ENCODE results near the gene HOXD12. TPM values are rescaled to one million over a fixed set of nuclear protein-coding genes. Genes with fewer than 3 reads are reported as not detected.
A peak's percentile ranks its signal among the peaks of the same experiment; 100 is the strongest.

The HOXD12 gene
- total and polyA plus RNA-seq, 4 donors, result not detected

DNA sequence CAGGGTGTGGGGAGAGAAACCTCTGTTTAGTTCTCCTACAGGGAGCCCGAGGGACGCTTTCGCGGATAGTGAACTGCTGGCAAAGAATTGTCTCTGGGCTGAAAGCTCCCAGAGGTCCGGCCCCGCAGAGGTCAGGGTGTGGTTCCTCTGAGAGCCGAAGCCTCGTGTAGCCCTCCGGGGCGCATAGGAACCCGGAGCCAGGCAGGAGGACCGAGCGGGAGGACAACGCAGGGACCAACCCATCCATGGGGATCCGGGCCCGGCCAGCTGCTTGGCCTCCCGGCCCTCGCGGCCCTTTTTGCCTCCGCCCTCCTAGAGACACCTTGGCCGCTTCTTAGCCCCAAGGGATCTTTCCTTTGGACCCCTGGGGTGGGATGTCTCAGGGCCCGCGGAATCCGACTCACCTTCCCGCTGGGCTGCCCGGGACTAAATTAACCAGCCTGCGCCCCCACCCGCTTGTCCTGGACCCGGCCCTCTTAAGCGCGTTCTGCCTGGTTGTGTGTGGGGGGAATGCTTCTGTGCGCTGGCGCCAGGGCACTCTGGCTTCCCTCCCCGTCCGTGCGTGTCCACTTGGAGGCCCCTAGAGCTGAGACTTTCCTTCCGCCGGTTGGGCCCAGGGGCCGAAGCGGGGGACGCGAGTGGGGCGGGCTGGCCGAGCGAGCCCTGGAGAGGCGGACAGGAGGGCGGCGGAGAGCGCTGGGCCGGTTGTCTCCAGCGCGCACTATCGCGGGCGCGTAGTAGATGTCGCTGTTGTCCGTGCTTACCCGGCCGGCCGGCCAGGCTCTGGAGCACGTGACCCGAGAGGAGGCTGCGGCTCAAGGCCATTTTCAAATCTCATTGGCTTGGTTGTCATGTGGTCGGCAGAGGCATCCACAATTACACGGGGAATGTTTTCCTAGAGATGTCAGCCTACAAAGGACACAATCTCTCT is 16.6 kb downstream of the HOXD12 start, which contains the start of gene HOXD10:
Gene HOXD10, plus strand, starts transcription at position 896 of the 931 bp plus-strand sequence. CDS start 56 bp downstream, outside the sequence.
- H3K4me3 ChIP-seq, result no peak within 1 kb of the TSS
- peaks cover 0 to 22% (median 0%) of the 10 kb centered on the region in 4 donors for H3K9me3 ChIP-seq (ENCODE audit: control insufficient read depth in 4 of 4, insufficient read depth in 3 of 4, low read length in 3 of 4)
- H3K9ac ChIP-seq (ENCODE audit: insufficient read depth in 1 of 2, low read length in 2 of 2), result no peak within 1 kb of the TSS
- H3K4me1 ChIP-seq (ENCODE audit: control insufficient read depth in 5 of 5, insufficient read depth in 5 of 5, low read length in 5 of 5), result peaks cover 0 to 6% (median 0%) of the 10 kb centered on the region in 5 donors
- DNase-seq, result peak in 1 of 3 donors; percentile 68
- ATAC-seq (ENCODE audit: insufficient read depth, low FRiP score), result peak; percentile 34
- H3K27me3 ChIP-seq (ENCODE audit: control insufficient read depth in 3 of 3, insufficient read depth in 3 of 3, low read length in 2 of 3), result peaks cover 36 to 99% (median 98%) of the 10 kb centered on the region in 3 donors
- no peaks in the 10 kb centered on the region for H3K36me3 ChIP-seq (ENCODE audit: control insufficient read depth in 4 of 4, insufficient read depth in 4 of 4, low read length in 4 of 4)
- H3K27ac ChIP-seq (ENCODE audit: low read depth in 1 of 2, low read length in 1 of 2), result no peak within 1 kb of the TSS
- WGBS, 2 donors, result 5 to 8% methylated on average over 64 to 66 of the region's 66 CpGs
- TF ChIP-seq, protein P1, sequence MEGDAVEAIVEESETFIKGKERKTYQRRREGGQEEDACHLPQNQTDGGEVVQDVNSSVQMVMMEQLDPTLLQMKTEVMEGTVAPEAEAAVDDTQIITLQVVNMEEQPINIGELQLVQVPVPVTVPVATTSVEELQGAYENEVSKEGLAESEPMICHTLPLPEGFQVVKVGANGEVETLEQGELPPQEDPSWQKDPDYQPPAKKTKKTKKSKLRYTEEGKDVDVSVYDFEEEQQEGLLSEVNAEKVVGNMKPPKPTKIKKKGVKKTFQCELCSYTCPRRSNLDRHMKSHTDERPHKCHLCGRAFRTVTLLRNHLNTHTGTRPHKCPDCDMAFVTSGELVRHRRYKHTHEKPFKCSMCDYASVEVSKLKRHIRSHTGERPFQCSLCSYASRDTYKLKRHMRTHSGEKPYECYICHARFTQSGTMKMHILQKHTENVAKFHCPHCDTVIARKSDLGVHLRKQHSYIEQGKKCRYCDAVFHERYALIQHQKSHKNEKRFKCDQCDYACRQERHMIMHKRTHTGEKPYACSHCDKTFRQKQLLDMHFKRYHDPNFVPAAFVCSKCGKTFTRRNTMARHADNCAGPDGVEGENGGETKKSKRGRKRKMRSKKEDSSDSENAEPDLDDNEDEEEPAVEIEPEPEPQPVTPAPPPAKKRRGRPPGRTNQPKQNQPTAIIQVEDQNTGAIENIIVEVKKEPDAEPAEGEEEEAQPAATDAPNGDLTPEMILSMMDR (IDR thresholded peaks at IDR 0.05; ENCODE audit: control extremely low read depth, extremely low read depth), result no peak

DNA sequence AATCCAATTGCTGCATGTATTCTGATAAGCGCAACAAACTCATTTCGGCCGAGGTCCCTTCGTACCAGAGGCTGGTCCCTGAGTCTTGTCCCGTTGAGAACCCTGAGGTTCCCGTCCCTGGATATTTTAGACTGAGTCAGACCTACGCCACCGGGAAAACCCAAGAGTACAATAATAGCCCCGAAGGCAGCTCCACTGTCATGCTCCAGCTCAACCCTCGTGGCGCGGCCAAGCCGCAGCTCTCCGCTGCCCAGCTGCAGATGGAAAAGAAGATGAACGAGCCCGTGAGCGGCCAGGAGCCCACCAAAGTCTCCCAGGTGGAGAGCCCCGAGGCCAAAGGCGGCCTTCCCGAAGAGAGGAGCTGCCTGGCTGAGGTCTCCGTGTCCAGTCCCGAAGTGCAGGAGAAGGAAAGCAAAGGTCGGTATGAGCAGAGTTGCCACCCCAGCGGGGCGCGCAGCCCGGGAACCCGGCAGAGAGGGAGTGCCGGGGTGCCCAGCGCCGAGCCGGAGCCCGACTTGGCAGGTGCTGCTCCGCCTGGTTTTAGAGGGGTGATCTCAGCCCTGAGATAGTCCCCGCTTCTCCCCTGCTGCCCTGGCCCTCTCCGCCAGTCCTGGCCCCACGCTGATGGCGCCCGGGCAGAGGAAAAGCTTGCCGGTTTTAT is 17.7 kb downstream of the HOXD12 start:
- no peak overlapping the region for H3K9ac ChIP-seq (ENCODE audit: insufficient read depth in 1 of 2, low read length in 2 of 2)
- WGBS, 2 donors, result 20 to 21% methylated on average over 37 to 40 of the region's 40 CpGs
- peaks cover 0 to 5% (median 0%) of the 10 kb centered on the region in 5 donors for H3K4me1 ChIP-seq (ENCODE audit: control insufficient read depth in 5 of 5, insufficient read depth in 5 of 5, low read length in 5 of 5)
- H3K27ac ChIP-seq (ENCODE audit: low read depth in 1 of 2, low read length in 1 of 2), result no peak overlapping the region
- H3K4me3 ChIP-seq, result no peak overlapping the region
- no peak for DNase-seq
- no peaks in the 10 kb centered on the region for H3K36me3 ChIP-seq (ENCODE audit: control insufficient read depth in 4 of 4, insufficient read depth in 4 of 4, low read length in 4 of 4)
- peaks cover 36 to 96% (median 93%) of the 10 kb centered on the region in 3 donors for H3K27me3 ChIP-seq (ENCODE audit: control insufficient read depth in 3 of 3, insufficient read depth in 3 of 3, low read length in 2 of 3)
- peaks cover 0 to 19% (median 0%) of the 10 kb centered on the region in 4 donors for H3K9me3 ChIP-seq (ENCODE audit: control insufficient read depth in 4 of 4, insufficient read depth in 3 of 4, low read length in 3 of 4)
- no peak for ATAC-seq (ENCODE audit: insufficient read depth, low FRiP score)
- TF ChIP-seq, protein P1 (IDR thresholded peaks at IDR 0.05; ENCODE audit: control extremely low read depth, extremely low read depth), result no peak

DNA sequence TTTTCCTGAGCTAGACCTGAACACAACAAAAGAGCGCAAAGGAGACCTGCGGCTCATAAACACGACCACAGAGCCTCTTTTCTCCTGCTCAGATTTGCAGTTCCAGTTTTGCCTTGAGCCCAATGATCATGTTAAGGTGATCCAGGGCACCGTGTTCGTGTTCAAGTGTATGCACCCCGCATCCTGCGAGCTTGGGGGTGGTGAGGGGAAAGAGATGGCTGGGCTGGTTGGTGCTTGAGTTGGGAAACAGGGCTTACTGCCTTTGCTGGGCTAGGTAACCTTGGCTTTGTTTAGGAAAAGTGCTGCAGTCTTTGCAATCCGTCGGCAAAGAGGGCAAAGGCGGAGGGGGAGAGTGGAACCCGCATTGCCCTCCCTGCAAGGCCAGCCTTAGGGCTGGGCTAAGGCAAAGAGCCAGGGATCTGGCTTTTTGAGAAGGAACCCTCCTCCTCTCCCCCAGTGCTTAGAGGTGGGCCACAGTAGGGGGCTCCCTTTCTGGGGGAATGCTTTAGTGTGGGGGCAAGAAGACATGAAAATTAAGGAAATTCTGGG is 18.3 kb downstream of the HOXD12 start:
- no peaks in the 10 kb centered on the region for H3K36me3 ChIP-seq (ENCODE audit: control insufficient read depth in 4 of 4, insufficient read depth in 4 of 4, low read length in 4 of 4)
- H3K9ac ChIP-seq (ENCODE audit: insufficient read depth in 1 of 2, low read length in 2 of 2), result no peak overlapping the region
- no peak overlapping the region for H3K4me3 ChIP-seq
- H3K4me1 ChIP-seq (ENCODE audit: control insufficient read depth in 5 of 5, insufficient read depth in 5 of 5, low read length in 5 of 5), result peaks cover 0 to 5% (median 0%) of the 10 kb centered on the region in 5 donors
- H3K27ac ChIP-seq (ENCODE audit: low read depth in 1 of 2, low read length in 1 of 2), result no peak overlapping the region
- DNase-seq (no peak), ATAC-seq (ENCODE audit: insufficient read depth, low FRiP score) (no peak)
- TF ChIP-seq, protein P1 (IDR thresholded peaks at IDR 0.05; ENCODE audit: control extremely low read depth, extremely low read depth), result no peak
- H3K27me3 ChIP-seq (ENCODE audit: control insufficient read depth in 3 of 3, insufficient read depth in 3 of 3, low read length in 2 of 3), result peaks cover 30 to 92% (median 91%) of the 10 kb centered on the region in 3 donors
- H3K9me3 ChIP-seq (ENCODE audit: control insufficient read depth in 4 of 4, insufficient read depth in 3 of 4, low read length in 3 of 4), result peaks cover 0 to 12% (median 0%) of the 10 kb centered on the region in 4 donors
- 12 to 14% methylated on average over 11 of the region's 11 CpGs for WGBS, 2 donors

All from lung (tissue), 12 donors.